DND-41 (cell line): ENCODE results near the gene GGTA1.
A peak's percentile ranks its signal among the peaks of the same experiment; 100 is the strongest.

Experiments used
- ATAC-seq: fragments of 200-7000 bp; cut with Tn5 transposase; 3 replicates; pipeline ENCODE4 v1.9.1; 2021; ENCODE audit warnings: low read depth; ENCODE audit not compliant: insufficient read depth
- DNase-seq: peaks from one replicate; pipeline ENCODE4 v3.0.0-alpha.2; 2020
- H2AFZ ChIP-seq: 2 replicates; pipeline ENCODE4 v1.6.0; 2012; ENCODE audit warnings: low read depth, low read length
- H3K27ac ChIP-seq: 2 replicates; pipeline ENCODE4 v1.5.1; 2012; ENCODE audit warnings: low read length, inconsistent platforms
- H3K27me3 ChIP-seq: fragments of 200-600 bp; sonication (generic); 2 replicates; pipeline ENCODE4 v1.6.0; 2012; ENCODE audit warnings: low read length, mild to moderate bottlenecking, inconsistent platforms; ENCODE audit not compliant: insufficient read depth, poor library complexity
- H3K36me3 ChIP-seq: 2 replicates; pipeline ENCODE4 v1.5.1; 2012; ENCODE audit warnings: low read length, inconsistent platforms; ENCODE audit not compliant: insufficient read depth
- H3K4me1 ChIP-seq: 2 replicates; pipeline ENCODE4 v1.5.1; 2012; ENCODE audit warnings: mild to moderate bottlenecking, low read length; ENCODE audit not compliant: insufficient read depth
- H3K4me2 ChIP-seq: 2 replicates; pipeline ENCODE4 v1.6.0; 2012; ENCODE audit warnings: mild to moderate bottlenecking, moderate library complexity, low read length, inconsistent platforms; ENCODE audit not compliant: insufficient read depth
- H3K4me3 ChIP-seq, 2 experiments: fragments of 200-600 bp in 1 of 2; shearing (Covaris generic) in 1 of 2; 2 replicates each; pipeline ENCODE4 v1.5.1; 2012 to 2016; ENCODE audit warnings: inconsistent platforms in 2 of 2, low read length in 2 of 2, mild to moderate bottlenecking in 2 of 2, low read depth in 1 of 2, moderate library complexity in 1 of 2
- H3K79me2 ChIP-seq: 2 replicates; pipeline ENCODE4 v1.6.0; 2012; ENCODE audit warnings: low read length, inconsistent platforms; ENCODE audit not compliant: insufficient read depth
- H3K9ac ChIP-seq: 2 replicates; pipeline ENCODE4 v1.6.0; 2012; ENCODE audit warnings: low read depth, mild to moderate bottlenecking, inconsistent platforms, low read length, moderate library complexity
- H3K9me3 ChIP-seq: 2 replicates; pipeline ENCODE4 v1.5.1; 2012; ENCODE audit warnings: low read length, moderate library complexity, mild to moderate bottlenecking, inconsistent platforms; ENCODE audit not compliant: insufficient read depth, severe bottlenecking
- H4K20me1 ChIP-seq: 2 replicates; pipeline ENCODE4 v1.6.0; 2012; ENCODE audit warnings: low read length; ENCODE audit not compliant: insufficient read depth
- CTCF ChIP-seq: IDR thresholded peaks from 2 replicates; pipeline ENCODE4 v1.5.1; 2012; ENCODE audit warnings: borderline replicate concordance, low read length, moderate library complexity, mild to moderate bottlenecking; ENCODE audit not compliant: poor library complexity, severe bottlenecking; ENCODE audit errors: extremely low read depth
- EZH2 ChIP-seq: IDR thresholded peaks from 3 replicates; pipeline ENCODE4 v1.6.1; 2012; ENCODE audit warnings: borderline replicate concordance, low read depth, mild to moderate bottlenecking, moderate library complexity, low read length, inconsistent platforms; ENCODE audit not compliant: severe bottlenecking

The GGTA1 gene

GRCh38 chr9:121445986-121446385, 53.7 kb downstream of the GGTA1 start:
- Histone ChIP-seq H3K4me1 (peaks cover 10% of the 10 kb centered on the region), H3K27ac (no peak overlapping the region), H3K9me3 (no peaks in the 10 kb centered on the region), H4K20me1 (no peaks in the 10 kb centered on the region), H3K9ac (no peak overlapping the region), H3K36me3 (no peaks in the 10 kb centered on the region), H2AFZ (no peak overlapping the region), H3K4me3 (no peak overlapping the region), H3K4me2 (no peak overlapping the region), H3K27me3 (peaks cover 24% of the 10 kb centered on the region), H3K79me2 (no peaks in the 10 kb centered on the region)
- DNase-seq (no peak), ATAC-seq (no peak)
- TF ChIP-seq CTCF (peak; percentile 49), EZH2 (no peak)

- no peak for DNase-seq
- peaks cover 10% of the 10 kb centered on the region for H3K4me1 ChIP-seq
- TF ChIP-seq EZH2, result no peak
- TF ChIP-seq CTCF, result no peak
- no peak overlapping the region for H2AFZ ChIP-seq
- H3K36me3 ChIP-seq, result no peaks in the 10 kb centered on the region
- H4K20me1 ChIP-seq, result no peaks in the 10 kb centered on the region
- no peaks in the 10 kb centered on the region for H3K9me3 ChIP-seq
- no peaks in the 10 kb centered on the region for H3K79me2 ChIP-seq
- no peak overlapping the region for H3K4me3 ChIP-seq
- peaks cover 32% of the 10 kb centered on the region for H3K27me3 ChIP-seq
- no peak for ATAC-seq
- no peak overlapping the region for H3K27ac ChIP-seq
- no peak overlapping the region for H3K4me2 ChIP-seq
- H3K9ac ChIP-seq, result no peak overlapping the region
Measured at GRCh38 chr9:121443981-121444380, 55.7 kb downstream of the GGTA1 start.

- TF ChIP-seq EZH2, result no peak
- TF ChIP-seq CTCF, result no peak
- Histone ChIP-seq H3K9ac (no peak overlapping the region), H3K9me3 (no peaks in the 10 kb centered on the region), H3K4me1 (no peaks in the 10 kb centered on the region), H3K27me3 (peaks cover 33% of the 10 kb centered on the region), H3K4me2 (no peak overlapping the region), H3K36me3 (no peaks in the 10 kb centered on the region), H4K20me1 (no peaks in the 10 kb centered on the region), H3K79me2 (no peaks in the 10 kb centered on the region), H3K4me3 (no peak overlapping the region), H2AFZ (no peak overlapping the region), H3K27ac (no peak overlapping the region)
- DNase-seq, result no peak
- ATAC-seq, result no peak
Measured at GRCh38 chr9:121441165-121441564, 58.5 kb downstream of the GGTA1 start.
